ENCODE results near the gene TRIM50.
"Not testable (repeated sequence)": the region's sequence is repeated elsewhere in the genome, so short reads cannot be mapped to it uniquely, and the experiment has no call there.

Gene TRIM50

DNA sequence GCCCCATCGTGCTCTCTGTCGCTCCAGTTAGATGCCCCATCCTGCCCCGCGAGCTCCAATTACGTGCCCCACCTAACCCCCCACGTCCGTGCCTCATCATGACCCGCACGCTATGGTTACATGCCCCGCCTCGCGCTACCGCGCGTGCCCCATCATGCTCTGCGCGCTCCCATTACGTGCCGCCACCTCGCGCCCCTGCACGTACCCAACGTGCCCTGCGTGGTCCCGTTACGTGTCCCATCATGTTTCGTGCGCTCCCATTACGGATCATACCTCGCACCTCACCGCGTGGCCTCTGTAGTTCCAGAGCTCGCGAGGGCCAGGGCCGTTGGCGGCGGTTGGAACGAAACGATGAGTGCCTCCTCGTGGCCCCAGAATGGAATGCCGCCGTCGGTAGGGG lies at the start of gene TRIM50, which contains the start of gene FKBP6:
Gene TRIM50, minus strand, starts transcription at position 161 of the 400 bp plus-strand sequence. CDS start 3,295 bp downstream, outside the sequence.
Gene FKBP6, plus strand, starts transcription at position 240 of the 400 bp plus-strand sequence. CDS start 268 bp downstream, outside the sequence.
- not testable (repeated sequence) for DNase-seq

DNA sequence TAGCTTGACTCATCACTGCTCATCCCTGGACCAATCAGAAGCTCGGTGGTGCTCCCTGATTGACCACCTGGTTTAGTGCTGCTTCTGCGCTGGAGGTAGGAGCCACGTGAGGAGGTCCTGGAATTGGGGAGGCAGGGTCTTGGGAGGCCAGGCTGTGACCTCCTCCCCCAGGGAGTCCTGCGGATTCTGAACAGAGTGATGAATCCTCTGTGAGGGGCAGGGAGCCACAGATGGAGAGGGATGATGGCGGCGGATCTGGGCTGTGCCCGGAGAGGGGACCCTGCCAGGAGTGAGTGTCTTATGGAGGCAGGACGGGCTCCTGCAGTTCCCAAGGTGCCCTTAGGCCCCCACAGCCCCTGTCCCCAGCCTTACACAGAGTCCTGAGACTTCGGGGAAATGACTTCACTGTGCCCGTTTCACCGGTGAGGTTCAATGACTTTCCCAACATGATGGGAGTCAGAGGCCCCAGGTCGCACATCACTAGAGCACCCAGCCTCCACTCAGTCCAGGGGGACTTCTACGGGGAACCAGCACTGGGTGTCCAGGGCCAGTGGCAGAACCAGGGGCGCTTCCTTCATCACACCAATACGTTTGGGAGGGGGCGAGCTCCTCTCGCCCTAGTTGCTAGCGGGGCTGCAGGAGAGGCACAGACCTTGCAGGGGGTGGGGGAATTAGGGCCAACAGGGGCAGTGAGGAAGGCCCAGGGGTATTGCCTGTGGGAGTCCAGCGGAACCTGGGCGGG lies 49.0 kb upstream of the TRIM50 start:
- DNase-seq: no peak

DNA sequence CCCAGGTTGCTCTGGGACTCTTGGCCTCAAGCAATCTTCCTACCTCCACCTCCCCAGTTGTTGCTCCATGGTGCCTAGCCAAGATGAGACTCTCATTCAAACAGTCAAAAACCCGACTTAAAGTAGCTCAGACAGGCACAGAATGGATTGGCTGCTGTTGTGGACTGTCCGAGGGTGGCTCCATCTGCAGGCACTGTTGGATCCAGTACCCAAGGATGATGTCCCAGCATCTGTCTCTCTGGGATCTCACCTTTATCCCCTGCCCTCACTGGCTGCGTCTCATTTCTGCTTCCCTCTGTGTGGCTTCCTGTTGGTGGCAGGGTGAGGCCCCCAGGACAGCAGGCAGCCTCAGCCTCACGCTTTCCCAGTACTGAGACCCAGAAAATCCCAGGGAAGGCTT lies 48.4 kb upstream of the TRIM50 start:
- not testable (repeated sequence) for DNase-seq

DNA sequence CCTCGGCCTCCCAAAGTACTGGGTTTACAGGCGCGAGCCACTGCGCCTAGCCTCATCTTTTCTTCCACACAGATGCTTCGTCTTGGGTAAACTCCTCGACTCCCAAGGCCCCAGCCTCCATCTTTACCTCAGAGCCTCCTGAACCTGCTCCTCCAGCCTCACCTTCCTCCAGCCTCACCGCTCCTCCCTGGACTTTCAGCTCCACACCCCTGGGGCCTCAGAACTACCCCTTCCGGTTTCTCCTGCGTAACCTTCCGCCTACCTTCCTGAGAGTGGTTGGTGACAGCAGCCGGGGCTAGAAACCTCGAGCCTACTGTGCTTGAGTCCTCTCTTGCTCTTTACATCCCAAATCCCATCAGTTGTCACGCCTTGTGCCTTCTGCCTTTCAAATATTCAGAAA lies 45.9 kb upstream of the TRIM50 start:
- no peak for DNase-seq

- DNase-seq: no peak
Measured at GRCh38 chr7:73369622-73370021, 41.7 kb upstream of the TRIM50 start.

GRCh38 chr7:73369009-73369408 lies 41.1 kb upstream of the TRIM50 start:
- DNase-seq: no peak

- peak; percentile 50 to 74 for DNase-seq
Measured at GRCh38 chr7:73366990-73367389, 39.1 kb upstream of the TRIM50 start.

- peak in 1 of 2 experiments; percentile 9 for DNase-seq
Measured at GRCh38 chr7:73366127-73366526, 38.2 kb upstream of the TRIM50 start.

DNA sequence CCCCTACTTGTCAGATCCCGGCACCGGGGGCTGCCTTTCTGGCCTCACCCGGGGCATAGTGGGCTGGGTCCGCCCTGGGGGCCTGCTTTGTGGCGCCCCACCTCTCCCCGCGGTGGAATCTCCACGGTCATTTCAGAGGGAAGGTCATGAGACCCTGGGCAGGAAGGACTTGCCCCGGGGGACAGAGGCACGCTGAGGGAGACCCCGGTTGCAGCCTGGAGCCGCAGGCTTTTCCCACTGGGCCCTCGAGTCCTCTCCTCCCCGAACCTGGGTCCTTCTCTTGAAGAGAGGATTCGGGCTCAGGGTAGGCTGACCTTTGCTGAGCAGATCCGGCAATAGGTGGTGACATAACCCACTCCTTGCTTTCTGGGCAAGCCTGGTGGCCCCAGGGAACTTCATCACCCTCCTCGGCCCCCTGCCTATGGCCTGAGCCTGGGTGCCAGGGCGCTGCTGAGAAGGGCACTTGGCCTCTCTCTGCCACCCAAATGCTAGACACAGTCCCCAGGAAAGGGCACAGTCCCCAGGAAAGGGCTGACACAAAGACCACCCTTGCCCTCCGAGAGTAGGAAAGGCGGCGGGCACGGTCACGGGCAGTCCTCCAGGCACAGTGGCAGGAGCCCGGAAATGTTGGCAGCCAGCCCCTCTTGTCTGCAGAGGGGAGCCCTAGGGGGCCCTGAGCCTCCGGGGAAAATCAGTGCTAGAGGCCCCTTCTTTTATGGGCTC lies 36.3 kb upstream of the TRIM50 start:
- no peak for DNase-seq

DNA sequence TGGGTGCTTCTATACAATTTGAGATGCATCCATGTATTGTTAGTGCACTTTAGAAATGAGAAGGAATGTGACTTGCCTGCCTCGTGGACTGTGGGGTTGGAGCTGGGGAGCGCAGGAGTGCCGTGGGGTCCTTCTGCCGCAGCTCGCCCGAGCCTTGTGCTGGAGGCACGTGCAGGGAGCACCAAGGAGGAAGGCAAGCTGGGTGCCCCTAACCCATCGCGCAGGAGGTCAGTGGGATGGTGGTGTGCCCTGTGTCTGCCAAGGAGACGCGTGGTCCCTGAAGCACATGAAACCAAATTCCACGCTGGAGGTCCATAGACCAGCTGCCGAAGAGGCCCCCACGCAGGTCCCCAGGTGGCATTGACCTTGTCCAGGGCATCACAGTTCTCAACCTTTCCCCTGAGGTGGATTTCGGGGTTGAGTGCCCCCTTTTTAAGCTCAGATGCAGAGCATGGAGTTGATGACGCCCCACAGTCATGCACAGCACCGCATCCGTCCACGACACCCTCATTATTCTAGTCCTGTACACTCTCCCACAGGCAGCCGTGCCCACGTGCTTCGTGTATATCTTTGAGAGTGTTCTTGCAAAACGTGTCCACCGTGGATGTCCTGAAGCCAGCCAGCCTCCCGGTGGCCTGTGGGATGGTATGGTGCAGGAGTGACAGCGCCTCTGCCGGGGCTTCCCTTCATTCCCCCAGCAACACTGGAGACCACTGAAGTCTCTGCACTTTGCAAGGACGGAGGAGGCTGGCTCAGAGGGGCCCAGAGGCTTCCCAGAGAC lies 35.5 kb upstream of the TRIM50 start:
- DNase-seq: no peak

- not testable (repeated sequence) for DNase-seq
Measured at GRCh38 chr7:73360590-73360989, 32.7 kb upstream of the TRIM50 start.

GRCh38 chr7:73359746-73360375 lies 32.0 kb upstream of the TRIM50 start:
- no peak for DNase-seq

DNA sequence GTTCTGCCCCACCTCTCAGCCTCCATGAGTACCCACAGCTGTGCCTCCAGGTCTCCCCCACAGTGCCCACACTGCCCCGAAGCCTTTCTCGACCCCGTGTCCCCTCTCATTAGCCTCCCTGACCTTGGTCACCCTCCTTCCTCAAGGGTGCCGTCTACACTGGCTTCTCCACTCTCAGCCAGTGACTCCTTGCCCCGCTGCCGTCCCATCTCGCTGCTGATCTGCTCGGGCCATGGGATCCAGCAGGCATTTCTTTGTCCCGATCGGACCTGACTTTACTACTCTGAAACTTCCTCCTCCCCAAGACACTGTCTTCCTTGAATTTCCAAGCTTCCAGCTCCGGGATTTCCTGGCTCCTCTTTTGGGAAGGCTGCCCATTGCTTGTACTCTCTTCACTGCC lies 31.4 kb upstream of the TRIM50 start:
- no peak for DNase-seq

DNA sequence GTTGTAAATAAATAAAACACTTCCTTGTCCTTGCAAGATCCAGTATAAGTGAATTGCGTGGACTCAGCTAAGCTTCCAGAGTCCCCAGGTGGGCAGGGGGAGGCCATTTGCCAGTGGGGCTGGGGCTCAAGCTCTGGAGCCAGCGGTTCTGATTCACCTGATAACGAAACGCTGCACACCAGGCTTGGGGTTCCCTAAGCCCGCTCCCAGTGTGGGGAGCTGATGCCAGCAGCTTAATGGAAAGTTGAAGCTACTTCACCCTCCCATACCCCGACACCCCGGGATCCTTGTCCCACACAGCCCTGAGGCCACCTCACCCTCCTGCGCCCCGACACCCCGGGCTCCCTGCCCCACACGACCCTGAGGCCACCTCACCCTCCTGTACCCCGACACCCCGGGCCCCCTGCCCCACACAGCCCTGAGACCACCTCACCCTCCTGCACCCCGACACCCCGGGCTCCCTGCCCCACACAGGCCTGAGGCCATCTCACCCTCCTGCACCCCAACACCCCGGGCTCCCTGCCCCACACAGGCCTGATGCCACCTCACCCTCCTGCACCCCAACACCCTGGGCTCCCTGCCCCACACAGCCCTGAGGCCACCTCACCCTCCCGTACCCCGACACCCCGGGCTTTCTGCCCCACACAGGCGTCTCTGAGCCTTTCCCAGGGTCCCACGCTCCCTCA lies 30.9 kb upstream of the TRIM50 start:
- no peak for DNase-seq

GRCh38 chr7:73356159-73356558 lies 28.3 kb upstream of the TRIM50 start:
- DNase-seq: no peak

DNA sequence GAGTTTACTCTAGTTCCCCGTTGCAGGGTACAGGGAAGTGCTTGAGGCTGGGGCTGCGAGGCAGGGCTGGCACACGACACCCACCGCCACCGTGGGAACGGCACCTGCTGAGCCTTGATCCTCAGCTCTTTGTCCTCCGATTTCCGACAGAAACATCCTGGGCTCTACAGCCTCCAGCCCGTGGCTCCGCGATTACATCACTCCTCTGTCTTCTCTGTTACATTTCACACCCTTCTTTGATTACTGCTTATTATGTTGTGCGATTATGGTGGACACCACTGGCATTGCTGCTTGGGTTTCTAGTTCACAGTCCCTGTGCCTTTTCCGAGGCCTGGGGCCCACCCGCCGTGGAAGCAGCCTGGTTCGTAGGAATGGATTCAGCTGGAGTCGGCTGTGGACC lies 26.9 kb upstream of the TRIM50 start:
- DNase-seq: no peak

DNA sequence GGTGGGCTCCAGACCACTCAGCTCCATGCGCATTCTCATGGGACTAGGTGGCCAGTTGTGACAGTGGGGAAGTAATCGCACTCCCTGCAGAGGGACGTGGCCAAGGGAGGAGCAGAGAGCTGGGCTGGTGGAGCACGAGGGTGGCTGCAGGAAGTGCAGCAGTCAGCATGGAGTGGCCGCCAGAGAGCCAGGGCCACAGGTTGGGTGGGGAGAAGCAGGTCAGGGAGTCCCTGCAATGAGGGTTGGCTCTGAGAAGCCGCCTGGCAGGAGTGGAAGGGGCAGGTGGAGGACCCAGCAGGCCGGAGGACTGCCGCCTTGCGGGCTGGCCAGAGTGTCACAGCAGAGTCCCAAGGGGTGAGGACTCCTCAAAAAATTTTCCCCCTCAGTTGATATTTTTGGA lies 26.3 kb upstream of the TRIM50 start:
- no peak for DNase-seq

- no peak for DNase-seq
Measured at GRCh38 chr7:73353243-73353642, 25.4 kb upstream of the TRIM50 start.

DNA sequence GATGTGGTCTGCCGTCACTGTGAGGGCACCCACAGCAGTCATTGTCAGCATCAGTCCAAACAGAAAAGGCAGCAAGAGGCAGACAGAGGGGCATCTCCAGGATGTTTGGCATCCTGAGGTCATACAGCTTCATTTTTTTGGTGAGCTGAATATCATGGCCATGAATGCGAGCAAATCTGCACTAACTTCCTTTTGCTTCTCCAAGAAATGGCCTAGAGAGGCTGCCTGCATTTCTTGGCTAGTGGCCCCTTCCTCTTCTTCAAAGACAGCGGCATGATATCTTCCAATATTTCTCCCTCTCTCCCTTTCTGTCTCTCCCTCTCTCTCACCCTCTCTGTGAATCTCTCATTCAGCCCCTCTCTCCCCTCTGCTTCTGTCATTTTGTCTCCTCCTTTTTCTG lies 24.9 kb upstream of the TRIM50 start:
- no peak for DNase-seq

- no peak for DNase-seq
Measured at GRCh38 chr7:73351447-73352167, 23.7 kb upstream of the TRIM50 start.

GRCh38 chr7:73350306-73351068 lies 22.6 kb upstream of the TRIM50 start:
- DNase-seq: no peak
